Skin of body (tissue), 2 donors: ENCODE measurements around the gene CDCP1. TPM values are rescaled to one million over a fixed set of nuclear protein-coding genes. Genes with fewer than 3 reads are reported as not detected.

Source experiments
- DNase-seq: peaks from one replicate; lab custom pipeline; 2025; lab: John Stamatoyannopoulos, UW
- total RNA-seq: library from RNA; depleted of rRNA; stranded (reverse); fragments of >200 nt; gene quantifications from one replicate; pipeline ENCODE4 v1.2.3, GENCODE V29; 2014

The CDCP1 gene
- total RNA-seq, 1 donor from 2014 or later = 8.5 TPM

DNA sequence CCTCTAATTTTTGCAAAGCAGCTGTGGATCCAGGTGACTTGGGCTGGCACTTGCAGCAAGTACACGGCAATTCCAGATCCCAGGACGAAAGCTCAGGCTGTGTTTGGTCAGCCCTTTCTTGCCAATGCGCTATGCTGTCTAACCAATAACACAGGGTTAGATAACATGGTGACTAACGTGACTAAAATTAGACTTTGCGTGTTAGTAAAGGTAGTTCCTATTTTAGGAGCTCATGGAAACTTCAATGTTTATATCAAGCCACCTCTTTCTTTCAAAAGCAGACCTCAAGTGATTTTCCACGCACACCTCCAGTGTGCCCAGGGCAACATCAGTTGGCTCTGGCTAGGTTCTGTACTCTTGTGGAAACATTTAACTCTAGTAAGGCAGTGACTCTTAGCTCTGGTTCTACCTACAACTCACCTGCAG lies 32.5 kb downstream of the CDCP1 start:
- no peak for DNase-seq

GRCh38 chr3:45112939-45113338 lies 33.2 kb downstream of the CDCP1 start:
- no peak for DNase-seq

- DNase-seq = no peak
Measured at GRCh38 chr3:45110509-45110833, 35.7 kb downstream of the CDCP1 start.

DNA sequence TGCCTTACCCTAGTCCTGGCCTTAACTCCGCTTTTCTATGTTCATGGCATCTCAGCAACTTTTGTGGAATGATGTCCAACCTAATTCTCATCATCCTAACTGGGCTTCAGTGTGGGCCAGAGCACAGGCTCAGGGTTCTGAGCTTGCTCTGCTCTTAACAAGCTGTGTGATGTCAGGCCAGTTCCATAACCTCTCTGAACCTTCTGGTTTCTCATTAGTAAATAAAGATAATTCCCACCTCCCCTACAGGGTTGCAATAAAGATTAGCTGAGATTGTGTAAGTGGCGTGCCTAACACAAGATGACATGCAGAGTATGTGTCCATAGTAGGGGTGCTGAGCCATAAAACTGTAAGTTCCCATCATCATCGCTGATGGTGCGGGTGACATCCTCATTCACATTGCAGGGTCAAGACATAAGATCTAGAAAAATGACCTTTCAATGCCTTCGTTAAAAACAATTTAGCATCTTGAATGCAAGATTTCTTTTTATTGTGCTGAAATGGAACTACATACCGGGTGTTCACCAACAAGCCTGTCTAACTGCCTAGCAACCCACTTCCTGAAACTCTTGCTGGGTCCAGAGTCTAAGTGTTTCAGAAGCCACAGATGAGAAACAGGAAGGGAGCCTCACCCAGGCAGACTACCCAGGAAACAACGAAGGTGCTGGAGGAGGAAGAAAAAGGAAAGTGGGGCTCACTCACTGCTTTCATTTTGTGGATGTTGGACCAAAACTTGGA lies 36.2 kb downstream of the CDCP1 start:
- no peak for DNase-seq

- no peak for DNase-seq
Measured at GRCh38 chr3:45106874-45107273, 39.3 kb downstream of the CDCP1 start.

DNA sequence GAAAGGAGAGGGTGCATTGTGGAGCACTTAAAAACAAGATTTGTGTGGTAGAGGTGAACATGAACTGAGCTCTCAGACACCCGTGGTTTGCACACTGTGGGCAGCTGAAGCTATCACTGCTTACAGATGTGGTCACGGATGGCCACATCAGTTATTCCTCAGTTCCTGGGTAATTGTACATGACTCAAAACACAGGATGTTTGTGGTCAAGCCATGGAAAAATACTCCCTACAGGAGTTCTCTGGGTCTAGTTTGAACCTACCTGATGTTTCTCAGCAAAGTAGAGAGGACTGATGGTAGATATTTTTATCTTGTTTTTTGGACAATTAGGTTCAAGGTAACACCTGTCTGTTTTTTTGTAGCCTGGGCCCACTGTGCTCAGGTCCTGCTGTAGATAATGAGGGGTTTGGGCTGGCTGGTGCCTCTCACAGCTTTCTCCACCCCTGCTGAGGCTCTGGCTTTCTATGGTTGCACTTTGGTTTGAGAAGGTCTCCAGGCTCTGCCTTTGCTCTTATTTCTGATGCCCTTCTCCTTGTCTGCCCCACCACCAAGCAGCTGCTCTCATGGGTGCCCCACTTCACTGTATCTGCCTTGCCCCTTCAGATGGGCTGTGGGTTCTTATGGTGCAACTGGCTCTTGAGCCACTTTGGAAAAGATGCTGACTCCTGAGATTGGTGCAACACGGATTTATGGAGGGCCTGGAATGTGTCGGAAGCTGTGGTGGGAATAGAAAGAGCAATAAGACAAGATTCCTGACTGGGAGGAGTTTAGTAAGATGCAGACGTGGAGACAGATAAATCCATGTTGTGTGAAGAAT lies 40.1 kb downstream of the CDCP1 start:
- no peak for DNase-seq

GRCh38 chr3:45104715-45105711 lies 41.2 kb downstream of the CDCP1 start:
- DNase-seq = no peak

GRCh38 chr3:45103753-45104714 lies 42.1 kb downstream of the CDCP1 start:
- no peak for DNase-seq

- DNase-seq = no peak
Measured at GRCh38 chr3:45103334-45103733, 42.8 kb downstream of the CDCP1 start.

GRCh38 chr3:45100981-45101407 lies 45.2 kb downstream of the CDCP1 start:
- peak; percentile 61 for DNase-seq

GRCh38 chr3:45098310-45098709 lies 47.9 kb downstream of the CDCP1 start:
- DNase-seq = no peak

DNA sequence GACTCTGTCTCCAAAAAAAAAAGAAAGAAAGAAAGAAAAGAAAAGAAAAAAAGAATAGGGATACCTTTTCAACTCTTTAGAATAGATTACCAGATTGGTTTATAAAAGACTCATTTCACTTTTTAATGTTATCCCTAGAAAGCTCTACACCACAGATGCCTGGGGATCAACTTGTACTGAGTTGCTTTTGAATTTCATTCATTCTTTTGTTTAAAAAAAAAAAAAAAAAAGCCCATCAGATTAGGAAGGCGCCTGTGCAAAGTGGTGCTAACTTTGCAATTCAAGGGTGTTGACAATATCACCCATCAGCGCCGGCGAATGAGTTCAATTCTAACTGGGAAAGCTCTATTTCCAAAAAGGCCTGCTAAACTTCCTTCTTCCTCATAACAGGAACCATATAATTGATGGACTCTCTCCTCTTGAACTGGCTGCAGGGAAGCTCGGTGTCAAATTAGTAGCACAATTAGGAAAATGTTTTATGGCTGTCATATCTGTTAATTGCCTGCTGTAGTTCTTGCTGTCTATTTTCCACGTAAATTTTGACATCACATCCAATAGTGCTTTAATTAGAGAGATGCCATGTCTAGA lies 48.8 kb downstream of the CDCP1 start:
- no peak for DNase-seq

GRCh38 chr3:45095916-45096526 lies 50.2 kb downstream of the CDCP1 start:
- no peak for DNase-seq

DNA sequence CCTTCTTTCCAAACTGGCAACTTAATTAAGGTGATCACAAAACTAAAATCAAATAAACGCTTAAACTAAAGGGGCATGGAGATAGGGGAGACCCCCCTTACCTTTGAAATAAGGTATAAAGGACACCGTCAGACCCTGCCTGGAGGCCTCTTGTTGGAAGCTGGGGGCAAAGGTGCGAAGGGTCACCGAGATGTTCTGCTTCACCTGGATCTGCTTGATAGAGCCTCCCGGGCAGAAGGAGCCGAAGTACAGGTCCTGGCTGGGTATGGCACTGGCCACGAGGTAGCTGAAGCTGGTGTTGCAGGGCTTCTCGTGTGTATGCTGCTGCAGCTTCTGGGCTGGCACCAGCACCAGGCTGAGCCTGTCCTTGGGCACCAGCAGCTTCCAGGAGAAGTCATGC lies 53.0 kb downstream of the CDCP1 start:
- no peak for DNase-seq

DNA sequence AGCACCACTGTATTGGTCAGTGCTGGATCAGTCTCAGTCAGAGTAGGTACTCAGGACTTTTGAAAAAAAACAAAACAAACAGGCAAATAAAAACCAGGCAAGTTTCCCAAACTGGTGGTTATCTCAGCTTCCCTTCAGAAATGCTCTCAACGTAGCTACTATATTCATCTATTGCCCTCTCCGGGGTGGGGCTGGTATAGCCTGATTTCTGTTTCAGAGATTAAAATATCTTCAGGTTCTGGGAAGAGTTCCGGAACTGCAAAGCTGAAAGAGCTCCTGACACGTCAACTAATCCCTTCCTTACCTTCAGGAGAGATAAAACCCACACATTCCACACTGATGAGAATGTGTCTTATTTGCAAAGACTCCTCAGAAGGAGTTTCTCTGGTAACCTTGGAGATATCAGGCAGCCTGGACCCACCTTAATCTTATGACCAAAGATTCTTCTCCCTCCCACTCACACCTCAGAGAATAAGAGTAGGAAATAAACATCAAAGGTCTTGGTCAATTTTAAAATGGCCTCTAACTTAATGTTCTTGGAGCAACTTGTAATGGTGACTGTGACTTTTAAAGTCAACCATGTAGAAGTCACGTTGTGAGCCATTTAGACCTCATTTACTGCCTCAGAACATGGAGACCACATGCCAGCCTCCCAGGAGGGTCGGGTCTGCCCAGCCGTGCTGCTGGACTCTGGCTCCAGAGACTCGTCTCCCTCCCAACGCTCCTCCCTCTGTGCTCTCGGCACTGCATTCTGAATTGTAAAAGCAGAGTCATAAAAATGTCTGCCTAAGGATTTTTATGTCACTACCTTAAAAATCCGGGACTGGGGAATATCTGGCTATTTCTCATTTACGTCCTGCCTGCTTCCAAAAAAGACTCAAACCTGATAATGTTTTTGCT lies 53.8 kb downstream of the CDCP1 start:
- DNase-seq = no peak

GRCh38 chr3:45090855-45091254 lies 55.3 kb downstream of the CDCP1 start:
- no peak for DNase-seq

DNA sequence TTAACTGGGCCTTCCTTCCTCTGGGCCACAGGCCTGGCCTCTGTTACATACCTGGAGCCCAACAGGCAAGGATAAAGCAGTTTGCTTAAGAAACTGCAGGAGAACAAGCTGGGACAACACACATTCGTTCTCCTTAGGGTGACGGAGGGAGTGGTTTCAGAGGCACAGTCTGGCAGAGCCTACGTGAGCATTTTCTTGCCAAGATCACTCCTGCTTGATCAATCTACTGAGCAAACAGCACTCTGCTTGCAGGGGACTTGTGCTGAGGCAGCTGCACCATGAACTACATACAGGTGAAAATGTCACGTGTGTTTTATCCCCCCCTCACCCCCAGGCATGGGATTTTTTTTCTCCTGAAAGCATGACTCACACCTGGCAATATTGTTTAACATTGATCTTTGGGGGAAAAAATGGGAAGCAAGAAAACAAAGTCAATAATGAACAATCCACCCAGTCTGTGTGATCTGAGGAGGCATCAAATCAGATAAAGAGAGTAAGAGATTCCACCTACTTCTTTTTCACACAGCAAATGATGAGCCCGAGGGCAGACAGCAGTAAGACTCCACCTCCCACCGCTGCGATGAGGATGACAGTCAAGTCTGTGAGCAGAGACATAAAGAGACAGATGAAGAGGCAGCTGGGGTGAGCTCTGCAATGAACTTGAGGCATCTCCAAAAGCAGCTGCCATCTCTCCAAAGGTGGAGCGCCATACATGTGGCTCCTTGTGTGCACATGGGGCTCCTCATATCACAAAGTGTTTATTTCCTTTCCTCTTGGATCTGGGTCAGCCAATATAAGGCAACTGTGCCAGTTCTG lies 57.4 kb downstream of the CDCP1 start:
- no peak for DNase-seq

GRCh38 chr3:45087155-45087554 lies 59.0 kb downstream of the CDCP1 start:
- DNase-seq = no peak
